Retinal pigment epithelial cell (primary cell): Measurements from ENCODE around the gene CD6.

Experiments
- DNase-seq: peaks from one replicate; pipeline ENCODE4 v3.0.0-alpha.2; 2010; ENCODE audit warnings: low read depth
- H3K4me3 ChIP-seq: 2 replicates; pipeline ENCODE4 v1.5.1; 2011; ENCODE audit warnings: mild to moderate bottlenecking, low read length, control low read depth, moderate library complexity
- TF ChIP-seq, protein P1 (sequence below): conservative IDR thresholded peaks from 2 replicates; pipeline ENCODE4 v1.5.1; 2011; ENCODE audit warnings: low read depth, low read length, control low read depth, inconsistent platforms

The CD6 gene

DNA sequence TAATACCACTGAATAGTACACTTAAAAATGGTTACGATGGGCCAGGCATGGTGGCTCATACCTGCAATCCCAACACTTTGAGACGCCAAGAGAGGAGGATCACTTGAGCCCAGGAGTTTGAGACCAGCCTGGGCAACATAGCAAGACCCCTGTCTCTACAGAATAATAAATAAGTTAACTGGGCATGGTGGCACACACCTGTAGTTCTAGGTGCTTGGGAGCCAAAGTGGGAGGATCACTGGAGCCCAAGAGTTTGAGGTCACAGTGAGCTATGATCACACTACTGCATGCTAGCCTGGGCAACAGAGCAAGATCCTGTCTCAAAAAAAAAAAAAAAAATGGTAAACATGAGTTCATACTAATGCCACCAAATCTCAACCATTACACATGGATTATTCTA, 61.3 kb downstream of the CD6 start:
- TF ChIP-seq, protein P1, sequence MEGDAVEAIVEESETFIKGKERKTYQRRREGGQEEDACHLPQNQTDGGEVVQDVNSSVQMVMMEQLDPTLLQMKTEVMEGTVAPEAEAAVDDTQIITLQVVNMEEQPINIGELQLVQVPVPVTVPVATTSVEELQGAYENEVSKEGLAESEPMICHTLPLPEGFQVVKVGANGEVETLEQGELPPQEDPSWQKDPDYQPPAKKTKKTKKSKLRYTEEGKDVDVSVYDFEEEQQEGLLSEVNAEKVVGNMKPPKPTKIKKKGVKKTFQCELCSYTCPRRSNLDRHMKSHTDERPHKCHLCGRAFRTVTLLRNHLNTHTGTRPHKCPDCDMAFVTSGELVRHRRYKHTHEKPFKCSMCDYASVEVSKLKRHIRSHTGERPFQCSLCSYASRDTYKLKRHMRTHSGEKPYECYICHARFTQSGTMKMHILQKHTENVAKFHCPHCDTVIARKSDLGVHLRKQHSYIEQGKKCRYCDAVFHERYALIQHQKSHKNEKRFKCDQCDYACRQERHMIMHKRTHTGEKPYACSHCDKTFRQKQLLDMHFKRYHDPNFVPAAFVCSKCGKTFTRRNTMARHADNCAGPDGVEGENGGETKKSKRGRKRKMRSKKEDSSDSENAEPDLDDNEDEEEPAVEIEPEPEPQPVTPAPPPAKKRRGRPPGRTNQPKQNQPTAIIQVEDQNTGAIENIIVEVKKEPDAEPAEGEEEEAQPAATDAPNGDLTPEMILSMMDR, result no peak
- H3K4me3 ChIP-seq, result no peak overlapping the region
- no peak for DNase-seq

DNA sequence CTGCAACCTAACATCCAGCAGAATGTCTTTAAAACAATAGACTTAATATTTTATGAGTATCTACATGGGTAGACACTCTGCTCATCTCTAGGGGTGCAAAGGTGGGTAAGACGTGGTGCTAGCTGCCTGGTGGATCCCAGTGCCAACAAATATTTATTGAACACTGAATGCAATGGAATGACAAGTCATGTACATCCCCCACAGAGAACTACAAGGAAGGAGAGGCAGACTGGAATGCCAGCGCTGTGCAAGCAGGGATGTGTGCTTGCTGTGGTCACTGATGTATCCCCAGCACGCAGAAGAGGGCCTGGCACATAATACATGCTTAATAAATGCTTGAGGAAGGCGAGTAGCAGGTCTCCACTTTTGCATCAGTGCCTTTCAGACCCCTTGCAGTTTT, 61.9 kb downstream of the CD6 start:
- DNase-seq, result no peak
- H3K4me3 ChIP-seq, result no peak overlapping the region
- TF ChIP-seq, protein P1, result no peak

DNA sequence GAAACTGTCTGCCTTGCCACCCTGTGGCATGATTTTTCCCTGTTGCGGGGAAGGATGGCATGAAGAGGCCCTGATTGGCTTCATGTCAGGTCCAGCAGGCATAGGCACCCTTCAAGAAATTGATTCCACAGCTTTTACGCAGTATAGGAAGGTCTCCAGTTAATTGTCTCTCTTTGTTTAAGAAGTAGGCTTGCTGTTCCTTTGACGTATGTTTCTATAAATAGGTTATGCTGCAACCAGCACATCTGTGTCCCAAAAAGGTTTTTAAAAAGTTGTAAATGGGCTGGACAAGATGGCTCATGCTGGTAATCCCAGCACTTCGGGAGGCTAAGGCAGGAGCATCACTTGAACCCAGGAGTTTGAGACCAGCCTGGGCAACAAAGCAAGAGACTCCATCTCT, 62.6 kb downstream of the CD6 start:
- H3K4me3 ChIP-seq, result no peak overlapping the region
- no peak for DNase-seq
- TF ChIP-seq, protein P1, result no peak

DNA sequence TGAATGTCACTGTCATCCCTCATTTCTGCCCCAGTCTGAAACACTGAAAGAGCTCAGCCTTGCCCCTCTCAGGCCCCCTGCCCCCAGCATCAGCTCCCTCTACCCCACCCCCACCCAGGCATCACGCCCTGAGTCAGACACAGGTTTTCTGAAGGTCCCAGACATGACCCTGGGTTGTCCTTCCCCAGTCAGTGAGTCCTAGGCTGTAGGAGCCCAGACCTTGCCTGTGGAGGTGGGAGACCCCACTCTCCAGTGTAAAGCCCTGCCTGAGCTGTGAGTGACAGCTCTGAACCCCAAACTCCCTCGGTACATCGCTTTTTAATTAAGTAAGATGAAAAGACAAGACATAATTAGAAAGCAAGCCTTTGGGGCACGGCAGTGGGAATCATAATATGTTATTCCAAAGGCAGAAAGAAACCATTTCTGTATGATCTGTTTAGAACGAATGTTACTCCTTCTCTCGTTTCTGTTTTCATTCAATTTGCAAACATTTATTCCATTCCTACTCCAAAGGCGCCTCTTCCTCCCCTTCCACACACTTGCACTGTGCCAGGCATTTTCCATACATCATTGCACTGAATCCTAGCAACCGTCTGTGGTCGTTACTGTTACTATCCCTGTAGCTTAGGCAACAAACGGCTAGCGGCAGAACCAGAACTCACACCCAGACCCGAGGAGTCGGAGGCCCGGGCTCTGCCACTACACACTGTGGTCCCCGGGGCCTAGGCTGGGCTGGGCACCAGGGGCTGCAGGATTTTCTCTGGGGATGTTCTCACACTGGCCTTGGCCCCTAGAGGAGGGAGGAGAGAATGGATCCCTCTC, 63.4 kb downstream of the CD6 start:
- no peak for DNase-seq
- TF ChIP-seq, protein P1, result no peak

DNA sequence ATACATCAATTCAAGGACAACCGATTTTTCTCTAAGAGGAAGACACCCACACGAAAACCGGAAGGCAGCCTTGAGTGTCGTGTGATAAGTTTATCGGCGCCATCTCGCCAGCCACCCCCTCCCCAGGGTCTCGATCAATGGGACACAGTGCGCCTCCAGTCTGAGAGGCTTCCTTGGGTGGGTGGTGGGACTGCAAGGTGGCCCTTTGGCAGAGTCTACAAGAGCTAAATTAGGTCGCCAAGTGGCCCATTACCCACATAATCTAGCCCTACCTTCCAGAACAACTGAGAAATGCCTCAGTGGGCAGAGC, 64.0 kb downstream of the CD6 start:
- DNase-seq, result no peak
- TF ChIP-seq, protein P1, result no peak
- no peak overlapping the region for H3K4me3 ChIP-seq

More for the DNA sequence above, 63.4 kb downstream of the CD6 start:
- H3K4me3 ChIP-seq, result no peak overlapping the region

DNA sequence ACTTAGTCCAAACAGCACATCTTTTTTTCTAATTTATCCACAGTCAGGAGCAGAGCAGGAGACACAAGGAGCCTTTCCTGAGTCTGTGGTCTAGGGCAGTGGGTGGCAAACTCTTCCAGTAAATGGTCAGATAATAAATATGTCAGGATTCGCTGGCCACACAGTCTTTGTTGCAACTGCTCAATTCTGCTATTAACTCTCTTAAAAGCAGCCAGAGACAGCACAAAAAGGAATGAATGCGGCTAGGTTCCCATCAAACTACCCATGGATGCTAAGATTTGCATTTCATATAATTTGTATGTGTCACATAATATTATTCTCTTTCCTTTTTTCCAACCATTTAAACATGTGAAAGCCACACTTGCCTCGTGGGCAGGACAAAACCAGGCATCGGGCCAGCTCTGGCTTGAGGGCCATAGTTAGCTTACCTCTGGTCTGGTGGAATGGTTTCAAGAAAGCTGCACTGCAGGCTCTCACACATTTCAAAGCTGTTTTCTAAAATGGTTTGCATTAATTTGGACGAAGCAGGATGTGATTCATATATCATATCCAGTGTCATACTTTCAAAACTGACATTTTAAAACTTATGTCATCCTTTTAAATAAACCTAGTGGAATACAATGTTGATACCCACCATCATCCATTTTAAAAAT, 66.1 kb downstream of the CD6 start:
- TF ChIP-seq, protein P1, result no peak
- DNase-seq, result peak; percentile 14

DNA sequence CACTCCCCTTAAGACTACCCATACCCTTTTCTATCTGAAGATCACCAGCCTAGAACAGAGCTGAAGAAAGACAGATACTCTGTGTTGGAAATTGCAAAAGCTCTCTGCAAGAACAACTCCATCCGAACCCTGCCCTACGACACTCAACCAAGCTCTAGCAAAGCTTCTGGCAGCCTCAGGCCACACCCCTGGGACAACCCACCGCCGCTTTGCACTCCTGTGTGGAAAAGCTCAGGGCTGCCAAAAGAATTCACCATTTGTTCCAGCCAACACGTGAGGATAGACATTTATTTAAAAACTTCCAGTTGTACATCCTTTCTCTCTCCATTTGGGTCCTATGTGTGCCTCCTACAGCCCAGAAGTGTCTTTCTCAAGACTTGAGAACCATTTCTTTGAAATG, 68.4 kb downstream of the CD6 start:
- TF ChIP-seq, protein P1, result no peak
- DNase-seq, result no peak
- no peak overlapping the region for H3K4me3 ChIP-seq

More for the DNA sequence above, 66.1 kb downstream of the CD6 start:
- no peak overlapping the region for H3K4me3 ChIP-seq
